Stimulated activated naive CD4-positive, alpha-beta T cell (primary cell): ENCODE data around the gene PRKAR1B.

ENCODE experiments used
- DNase-seq, 6 experiments: peaks; one replicate each; lab custom pipeline; 2025; lab: John Stamatoyannopoulos, UW

The PRKAR1B gene

GRCh38 chr7:721619-722248 is 5.3 kb downstream of the PRKAR1B start:
- no peak for DNase-seq

DNA sequence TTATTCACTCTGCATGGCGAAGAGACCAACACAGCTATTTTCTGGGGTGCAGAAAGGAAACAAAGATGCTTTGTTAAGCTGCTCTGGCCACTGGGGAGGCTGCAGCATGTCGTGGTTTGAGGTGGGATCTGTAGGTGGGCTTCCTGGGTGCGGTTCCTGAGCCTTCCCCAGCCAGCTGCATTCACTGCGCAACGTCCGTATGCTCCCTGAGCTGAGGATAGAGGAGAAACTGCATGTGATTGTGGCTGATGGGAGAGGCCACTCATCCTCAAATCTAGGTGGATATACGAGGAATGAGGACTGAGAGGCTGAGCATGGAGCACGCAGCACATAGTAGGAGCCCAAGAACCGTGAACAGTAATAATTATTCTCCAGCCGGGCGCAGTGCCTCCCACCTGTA is 10.4 kb downstream of the PRKAR1B start:
- DNase-seq: no peak

DNA sequence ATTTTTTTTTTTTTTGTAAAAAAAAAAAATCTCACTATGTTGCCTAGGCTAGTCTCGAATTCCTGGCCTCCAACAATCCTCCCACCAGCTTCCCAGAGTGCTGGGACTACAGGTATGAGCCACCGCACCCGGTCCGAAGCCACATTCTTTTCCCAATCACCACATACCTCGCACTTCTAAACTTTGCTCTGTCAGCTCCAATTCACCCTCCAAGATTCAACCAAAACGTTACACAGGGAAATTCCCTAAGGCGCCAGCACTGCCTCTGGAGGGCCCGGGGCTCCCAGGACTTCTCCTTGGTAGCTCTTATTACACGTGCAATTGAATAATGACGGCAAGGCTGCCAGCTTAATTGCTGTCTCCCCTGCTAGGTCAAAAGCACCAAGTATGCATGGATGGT is 10.9 kb downstream of the PRKAR1B start:
- no peak for DNase-seq

- DNase-seq: no peak
These were observed 12.8 kb downstream of the PRKAR1B start for GRCh38 chr7:714251-714671.

DNA sequence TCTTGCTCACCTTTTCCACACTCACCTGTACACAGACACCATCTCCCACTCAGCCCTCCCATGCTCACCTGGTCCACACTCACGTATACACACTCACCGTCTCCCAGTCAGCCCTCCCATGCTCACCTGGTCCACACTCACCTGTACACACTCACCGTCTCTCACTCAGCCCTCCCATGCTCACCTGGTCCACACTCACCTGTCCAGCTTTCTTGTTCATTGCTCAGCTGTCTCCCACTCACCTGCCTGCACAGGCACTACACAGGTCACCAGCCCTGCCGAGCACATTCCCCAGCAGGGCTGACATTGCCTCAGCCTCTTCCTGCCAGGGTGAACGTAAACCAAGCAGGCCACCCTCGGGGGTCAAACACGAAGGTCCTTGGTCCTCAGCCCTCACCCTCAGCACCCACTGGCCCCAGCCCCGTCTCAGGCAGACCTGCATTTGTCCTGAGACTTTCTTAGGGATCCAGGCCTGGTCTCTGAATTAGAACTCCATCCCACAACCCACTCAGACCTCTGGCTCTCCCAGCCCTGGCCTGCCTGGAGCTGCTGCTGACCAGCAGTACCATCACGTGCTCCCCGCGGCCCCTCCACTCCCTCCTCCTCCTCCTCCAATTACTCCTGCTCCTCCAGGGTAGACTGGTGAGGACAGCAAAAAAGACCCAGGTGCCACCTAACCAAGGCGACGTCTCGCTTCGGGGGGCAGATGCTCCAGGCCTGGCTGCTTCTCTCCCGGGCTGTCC is 13.4 kb downstream of the PRKAR1B start:
- DNase-seq: no peak

- no peak for DNase-seq
These were observed 14.0 kb downstream of the PRKAR1B start for GRCh38 chr7:713139-713457.

GRCh38 chr7:712381-713138 is 14.5 kb downstream of the PRKAR1B start:
- peak in 4 of 6 experiments; percentile 11 to 36 (median 14) for DNase-seq

- peak in 2 of 6 experiments; percentile 9 to 17 for DNase-seq
These were observed 15.1 kb downstream of the PRKAR1B start for GRCh38 chr7:711922-712380.

DNA sequence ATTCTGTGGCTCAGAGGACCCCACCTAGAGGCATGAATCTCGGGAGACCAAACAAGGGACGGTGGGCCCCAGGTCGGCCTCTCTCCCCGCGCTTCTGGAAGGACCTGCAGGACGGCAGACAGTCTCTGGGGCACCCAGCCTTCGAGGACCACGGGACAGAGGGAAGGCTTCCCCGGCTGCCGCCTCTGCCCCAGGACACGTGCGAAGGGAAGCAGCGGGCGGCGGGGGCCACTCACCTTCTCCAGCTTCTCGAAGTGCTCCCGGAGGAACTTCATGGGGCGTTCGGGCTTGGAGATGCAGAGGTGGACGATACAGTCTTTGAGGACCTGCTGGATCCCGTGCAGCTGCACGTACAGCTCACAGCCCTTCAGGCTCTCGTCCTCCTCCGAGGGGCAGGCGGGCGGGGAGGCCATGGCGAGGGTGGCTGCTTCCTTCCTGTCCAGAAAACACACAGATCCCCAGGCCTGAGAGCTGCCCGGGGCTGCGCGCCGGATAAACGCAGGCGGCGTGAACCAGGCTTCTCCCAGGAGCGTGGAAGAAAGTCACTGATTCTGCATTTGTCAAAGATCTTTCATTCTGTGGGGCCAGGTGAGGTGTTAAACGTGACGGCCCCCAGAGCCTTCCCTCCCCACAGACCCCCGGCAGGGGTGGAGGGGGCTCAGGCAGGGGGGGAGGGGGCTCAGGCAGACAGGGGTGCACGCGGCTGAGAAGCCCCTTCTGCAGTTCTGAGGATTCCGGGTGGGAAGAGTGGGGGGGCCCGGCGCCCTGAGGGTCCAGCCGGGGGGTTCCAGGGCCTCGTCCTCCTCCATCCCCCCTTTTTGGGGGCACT is 15.8 kb downstream of the PRKAR1B start:
- peak in 1 of 6 experiments; percentile 14 for DNase-seq

GRCh38 chr7:710161-710560 is 16.9 kb downstream of the PRKAR1B start:
- no peak for DNase-seq

GRCh38 chr7:707296-708000 is 19.6 kb downstream of the PRKAR1B start:
- no peak for DNase-seq

DNA sequence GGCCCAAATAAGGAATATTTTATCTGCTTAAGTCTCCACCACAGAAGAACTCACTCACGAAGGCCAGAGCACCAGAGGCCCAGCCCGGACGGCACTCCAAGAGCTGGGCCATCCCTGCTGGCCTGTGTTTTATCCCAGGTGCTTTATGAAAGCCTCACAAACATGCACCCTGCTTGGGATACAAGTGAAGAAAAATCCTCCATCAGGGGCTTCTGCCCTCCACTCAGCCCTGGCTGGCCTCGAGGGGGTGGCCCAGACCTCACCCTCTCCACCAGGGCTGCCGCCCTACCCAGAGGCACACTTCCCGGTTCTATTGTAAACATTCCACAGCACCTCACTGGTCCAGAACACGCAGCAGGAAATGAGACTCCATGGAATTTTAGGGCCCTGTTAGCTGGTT is 20.4 kb downstream of the PRKAR1B start:
- no peak for DNase-seq

DNA sequence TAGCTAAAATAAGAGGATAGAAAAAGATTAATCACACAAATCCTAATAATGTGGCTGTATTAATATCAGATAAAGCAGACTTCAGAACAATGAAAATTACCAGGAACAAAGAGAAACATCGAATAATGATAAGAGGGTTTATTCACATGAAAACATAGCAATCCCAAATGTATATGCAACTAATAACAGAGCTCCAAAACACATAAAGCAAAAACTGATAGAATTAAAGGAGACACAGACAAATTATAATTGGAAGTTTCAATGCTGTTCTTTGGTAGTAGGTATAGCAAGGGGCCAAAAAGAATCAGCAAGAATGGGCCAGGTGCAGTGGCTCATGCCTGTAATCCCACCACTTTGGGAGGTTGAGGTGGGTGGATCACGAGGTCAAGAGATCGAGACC is 24.0 kb downstream of the PRKAR1B start:
- DNase-seq: no peak

DNA sequence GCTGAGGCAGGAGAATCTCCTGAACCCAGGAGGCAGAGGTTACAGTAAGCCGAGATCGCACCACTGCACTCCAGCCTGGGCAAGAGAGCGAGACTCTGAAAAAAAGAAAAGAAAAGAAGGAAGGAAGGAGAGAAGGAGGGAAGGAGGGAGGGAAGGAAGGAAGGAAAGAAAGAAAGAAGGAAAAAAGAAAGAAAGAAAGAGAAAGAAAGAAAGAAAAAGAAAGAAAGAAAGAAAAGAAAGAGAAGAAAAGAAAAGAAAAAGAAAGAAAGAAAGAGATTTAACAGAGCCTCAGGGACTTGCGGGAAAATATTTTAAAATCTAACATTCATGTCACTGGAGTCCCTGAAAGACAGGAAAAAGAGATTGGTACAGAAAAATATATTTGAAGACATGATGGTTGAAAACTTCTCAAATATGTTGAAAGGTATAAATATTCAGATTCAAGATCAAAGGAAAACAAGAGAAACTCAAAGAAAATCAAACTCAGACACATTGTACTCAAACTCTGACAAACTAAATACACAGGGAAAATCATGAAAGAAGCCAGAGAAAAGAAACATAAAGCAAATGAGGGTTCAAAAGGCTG is 25.9 kb downstream of the PRKAR1B start:
- DNase-seq: no peak

DNA sequence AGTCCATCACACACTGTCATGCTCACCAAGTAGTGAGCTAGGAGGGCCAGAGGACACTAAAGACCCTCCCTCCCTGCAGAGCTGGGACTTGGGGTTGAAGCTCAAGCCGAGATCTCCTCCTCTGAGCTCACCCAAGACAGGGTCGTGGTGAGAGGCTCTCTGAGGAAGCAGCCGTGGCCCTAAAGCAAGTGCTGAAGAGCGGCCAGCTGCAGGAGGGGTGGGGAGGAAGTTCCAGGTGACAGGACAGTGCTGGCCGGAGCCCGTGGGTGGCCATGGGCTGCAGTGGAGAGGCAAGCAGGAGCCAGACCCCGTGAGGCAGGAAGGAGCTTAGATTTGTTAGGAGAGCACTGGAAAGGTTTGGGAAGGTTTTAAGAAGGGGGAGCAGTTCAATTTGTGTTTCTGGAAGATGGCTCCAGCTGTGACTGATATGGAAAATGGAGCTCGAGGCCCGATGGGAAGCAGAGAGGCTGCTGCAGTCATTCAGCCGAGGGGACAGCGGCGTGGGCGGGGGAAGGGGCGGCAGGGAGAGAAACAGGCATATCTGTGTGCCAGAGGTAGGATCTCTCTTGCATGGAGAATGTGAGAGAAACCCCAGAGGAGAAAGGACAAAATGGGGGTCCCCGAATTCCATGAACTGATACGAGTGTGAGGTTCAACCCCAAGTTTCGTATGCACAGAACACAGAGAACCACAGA is 27.5 kb downstream of the PRKAR1B start:
- DNase-seq: no peak

DNA sequence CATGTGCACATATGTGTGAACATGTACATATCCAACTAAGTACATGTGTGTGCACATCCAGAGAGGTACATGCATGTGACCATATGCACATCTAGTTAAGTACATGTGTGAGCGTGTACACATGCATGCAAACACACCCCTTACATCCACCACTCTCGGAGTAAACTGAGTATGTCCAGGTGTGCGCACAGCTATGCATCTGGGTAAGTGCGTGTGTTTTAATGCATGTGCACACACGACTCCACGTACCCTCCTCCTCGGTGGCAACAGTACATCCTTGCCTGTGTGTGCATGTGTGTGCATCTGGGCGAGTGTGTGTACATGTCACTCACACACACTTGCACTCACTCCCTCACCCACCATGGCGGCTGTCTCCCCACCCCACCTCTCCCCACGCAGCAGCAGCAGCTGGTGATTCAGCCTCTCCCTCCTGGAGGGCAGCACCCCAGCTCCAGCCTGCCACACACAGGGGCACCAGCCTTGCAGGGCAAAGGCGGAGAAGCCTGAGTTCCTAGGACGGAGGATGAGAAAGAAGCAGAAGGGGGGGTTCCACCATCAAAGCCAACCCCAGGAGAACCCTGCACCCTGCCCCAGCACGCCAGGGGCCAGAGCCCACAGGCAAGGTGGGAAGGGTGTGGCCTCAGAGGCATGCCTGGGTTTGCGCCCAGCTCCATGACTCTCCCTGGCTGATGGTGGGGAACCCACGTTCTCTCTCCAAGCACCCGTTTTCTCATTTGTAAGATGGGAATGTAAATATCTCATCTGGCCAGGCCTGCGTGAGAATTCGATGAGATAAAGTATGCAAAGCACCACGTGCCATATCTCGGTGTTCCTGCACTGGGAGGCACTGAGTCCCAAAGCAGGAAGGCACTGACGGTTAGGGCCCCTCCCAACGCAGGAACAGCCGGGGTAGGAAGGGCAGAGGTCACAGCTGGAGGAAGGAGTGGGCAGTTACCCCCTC is 28.3 kb downstream of the PRKAR1B start:
- no peak for DNase-seq

GRCh38 chr7:696812-697551 is 30.1 kb downstream of the PRKAR1B start:
- DNase-seq: no peak

- DNase-seq: no peak
These were observed 30.7 kb downstream of the PRKAR1B start for GRCh38 chr7:696426-696811.

GRCh38 chr7:693280-693679 is 33.8 kb downstream of the PRKAR1B start:
- DNase-seq: no peak
